Omental fat pad (tissue), 4 donors: ENCODE data around the gene PTPRC. TPM values are rescaled to one million over a fixed set of nuclear protein-coding genes. Genes with fewer than 3 reads are reported as not detected.

Experiments used
- ATAC-seq: fragments of 150-250 bp; one replicate; pipeline ENCODE4 v1.9.1; 2016; ENCODE audit warnings: mild to moderate bottlenecking, moderate library complexity; ENCODE audit not compliant: low FRiP score
- DNase-seq: peaks from one replicate; pipeline ENCODE4 v3.0.0-alpha.2; 2019; ENCODE audit warnings: low spot score
- total RNA-seq, 4 donors: library from RNA; depleted of rRNA; stranded (reverse); fragments of >200 nt; gene quantifications; one replicate each; pipeline ENCODE4 v1.1.0, GENCODE V29; 2016
- TF ChIP-seq, protein P1 (sequence below), 3 donors: fragments of 450-650 bp; IDR thresholded peaks; one replicate each; pipeline ENCODE4 v1.5.1; 2016 to 2017; ENCODE audit warnings: antibody characterized with exemption in 3 of 3, mild to moderate bottlenecking in 3 of 3, moderate library complexity in 2 of 3

The PTPRC gene
- total RNA-seq, 4 donors from 2014 or later, result 36.5 to 127 (median 67.1) TPM

DNA sequence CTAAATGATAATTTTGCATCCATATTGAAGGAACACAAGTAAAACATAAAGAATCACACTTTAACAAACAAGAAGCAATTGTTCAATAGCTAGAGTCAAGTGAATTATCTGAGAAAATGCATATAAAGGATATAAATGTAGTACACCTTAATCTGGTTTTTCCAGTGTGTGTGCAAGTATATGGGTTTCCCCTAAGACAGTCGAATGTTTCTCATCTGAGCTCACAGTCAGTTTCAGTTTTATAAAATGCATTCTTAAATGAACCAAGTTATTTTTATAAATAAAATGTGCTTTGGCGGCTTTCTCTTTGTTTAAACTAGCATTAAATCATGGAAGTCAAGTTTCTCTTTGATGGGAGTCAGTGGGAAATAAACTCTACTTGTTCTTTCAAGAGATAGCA is 125.9 kb downstream of the PTPRC start:
- DNase-seq, result no peak
- no peak for ATAC-seq
- TF ChIP-seq, protein P1, sequence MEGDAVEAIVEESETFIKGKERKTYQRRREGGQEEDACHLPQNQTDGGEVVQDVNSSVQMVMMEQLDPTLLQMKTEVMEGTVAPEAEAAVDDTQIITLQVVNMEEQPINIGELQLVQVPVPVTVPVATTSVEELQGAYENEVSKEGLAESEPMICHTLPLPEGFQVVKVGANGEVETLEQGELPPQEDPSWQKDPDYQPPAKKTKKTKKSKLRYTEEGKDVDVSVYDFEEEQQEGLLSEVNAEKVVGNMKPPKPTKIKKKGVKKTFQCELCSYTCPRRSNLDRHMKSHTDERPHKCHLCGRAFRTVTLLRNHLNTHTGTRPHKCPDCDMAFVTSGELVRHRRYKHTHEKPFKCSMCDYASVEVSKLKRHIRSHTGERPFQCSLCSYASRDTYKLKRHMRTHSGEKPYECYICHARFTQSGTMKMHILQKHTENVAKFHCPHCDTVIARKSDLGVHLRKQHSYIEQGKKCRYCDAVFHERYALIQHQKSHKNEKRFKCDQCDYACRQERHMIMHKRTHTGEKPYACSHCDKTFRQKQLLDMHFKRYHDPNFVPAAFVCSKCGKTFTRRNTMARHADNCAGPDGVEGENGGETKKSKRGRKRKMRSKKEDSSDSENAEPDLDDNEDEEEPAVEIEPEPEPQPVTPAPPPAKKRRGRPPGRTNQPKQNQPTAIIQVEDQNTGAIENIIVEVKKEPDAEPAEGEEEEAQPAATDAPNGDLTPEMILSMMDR (IDR thresholded peaks at IDR 0.05), result no peak

DNA sequence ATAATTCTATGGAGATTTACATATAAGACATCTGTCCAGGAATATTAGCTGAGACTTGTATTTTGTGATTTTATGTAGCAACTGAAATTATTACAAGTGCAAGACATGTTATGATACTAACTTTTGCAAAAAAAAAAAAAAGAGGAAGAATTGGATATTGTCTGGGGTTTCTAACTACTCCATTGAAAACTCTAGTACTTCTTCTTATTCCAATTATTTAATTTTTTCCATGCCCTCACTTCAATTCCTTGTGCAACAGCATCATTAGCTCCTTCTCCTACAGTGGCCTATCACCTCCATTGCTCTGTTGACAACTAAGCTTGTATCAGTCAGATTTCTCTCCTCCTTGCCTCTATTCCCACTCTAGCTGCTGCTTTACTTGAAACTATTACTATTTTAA is 126.6 kb downstream of the PTPRC start:
- TF ChIP-seq, protein P1 (IDR thresholded peaks at IDR 0.05), result no peak
- no peak for ATAC-seq

DNA sequence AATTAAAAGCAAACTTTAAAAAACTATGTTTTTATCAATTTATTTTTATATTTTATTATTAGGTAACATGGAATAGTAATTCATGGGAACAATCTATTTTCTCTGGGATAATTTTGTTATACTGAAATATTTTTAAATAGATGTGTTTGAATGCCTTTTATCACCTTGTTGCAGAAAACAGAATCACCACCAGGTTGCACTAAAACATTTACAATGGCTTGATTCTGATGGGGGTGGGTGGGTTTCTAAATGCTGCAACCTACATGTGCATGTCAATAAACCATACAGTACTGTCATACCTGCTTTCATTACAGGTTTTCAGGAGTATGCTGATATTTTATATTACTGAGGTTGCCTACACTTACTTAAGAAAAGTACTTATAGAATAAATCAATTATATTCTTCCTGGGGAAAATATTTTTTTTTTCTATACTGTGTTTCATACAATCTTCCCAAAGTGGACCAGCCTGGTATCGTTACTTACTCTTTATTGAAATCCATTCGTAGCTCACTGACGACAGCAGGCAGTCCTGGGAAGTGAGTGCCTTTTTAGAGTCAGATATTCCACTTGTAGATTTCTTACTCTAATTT is 132.8 kb downstream of the PTPRC start:
- ATAC-seq (no peak), DNase-seq (no peak)
- TF ChIP-seq, protein P1 (IDR thresholded peaks at IDR 0.05), result no peak

More for the DNA sequence above, 126.6 kb downstream of the PTPRC start:
- DNase-seq, result no peak

DNA sequence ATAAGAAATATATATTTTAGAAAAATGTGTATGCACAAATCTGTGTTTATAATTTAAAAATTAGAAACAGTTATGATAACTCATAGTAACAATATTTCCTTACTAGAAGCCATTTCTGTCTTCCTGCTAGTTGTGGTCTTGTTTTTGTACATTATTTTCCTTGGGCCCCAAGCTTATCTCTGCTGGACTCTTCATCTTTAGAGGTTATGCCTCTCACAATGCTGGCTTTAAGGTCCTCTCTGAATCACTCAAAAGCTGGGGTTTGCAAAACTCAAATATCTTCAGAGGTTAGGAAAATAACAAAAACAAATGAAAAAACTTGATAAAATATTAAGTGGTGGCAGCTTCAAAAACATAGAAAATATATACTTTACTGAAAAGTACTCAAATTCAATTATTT is 133.8 kb downstream of the PTPRC start:
- ATAC-seq (no peak), DNase-seq (no peak)
- TF ChIP-seq, protein P1 (IDR thresholded peaks at IDR 0.05), result no peak

DNA sequence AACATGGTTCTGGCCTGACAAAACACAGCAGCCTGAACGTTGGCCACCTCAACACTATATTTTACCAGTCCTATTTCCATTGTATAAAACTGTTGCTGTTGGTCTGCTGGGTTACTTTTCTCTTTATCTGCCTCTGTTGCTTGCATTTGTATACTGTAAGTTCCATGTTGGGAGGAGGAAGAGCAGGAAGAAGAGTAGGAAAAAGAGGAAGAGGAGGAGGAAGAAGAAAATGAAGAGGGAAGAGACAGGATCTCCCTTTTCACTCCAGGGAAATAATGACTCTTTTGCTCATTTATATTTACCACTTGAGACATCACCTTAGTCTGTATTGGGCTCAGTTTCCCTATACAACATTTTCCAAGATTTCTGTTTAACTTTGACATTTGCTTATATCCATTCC is 134.2 kb downstream of the PTPRC start:
- TF ChIP-seq, protein P1 (IDR thresholded peaks at IDR 0.05), result no peak

DNA sequence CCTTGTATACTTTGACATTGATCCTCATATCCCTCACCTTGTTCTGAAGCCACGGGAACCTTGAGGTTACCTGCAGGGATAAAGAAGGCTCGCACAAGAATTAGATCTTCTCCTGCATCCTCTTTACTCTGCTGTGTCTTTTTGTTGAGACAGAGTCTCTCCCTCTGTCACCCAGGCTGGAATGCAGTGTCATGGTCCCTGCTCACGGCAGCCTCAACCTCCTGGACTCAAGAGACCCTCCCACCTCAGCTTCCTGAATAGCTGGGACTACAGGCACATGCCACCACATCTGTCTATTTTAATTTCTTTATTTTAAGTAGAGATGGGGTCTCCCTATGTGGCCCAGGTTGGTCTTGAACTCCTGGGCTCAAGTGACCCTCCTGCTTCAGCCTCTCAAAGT is 134.7 kb downstream of the PTPRC start:
- ATAC-seq (no peak), DNase-seq (no peak)
- TF ChIP-seq, protein P1 (IDR thresholded peaks at IDR 0.05), result no peak

More for the DNA sequence above, 134.2 kb downstream of the PTPRC start:
- ATAC-seq, result no peak
- DNase-seq, result no peak

DNA sequence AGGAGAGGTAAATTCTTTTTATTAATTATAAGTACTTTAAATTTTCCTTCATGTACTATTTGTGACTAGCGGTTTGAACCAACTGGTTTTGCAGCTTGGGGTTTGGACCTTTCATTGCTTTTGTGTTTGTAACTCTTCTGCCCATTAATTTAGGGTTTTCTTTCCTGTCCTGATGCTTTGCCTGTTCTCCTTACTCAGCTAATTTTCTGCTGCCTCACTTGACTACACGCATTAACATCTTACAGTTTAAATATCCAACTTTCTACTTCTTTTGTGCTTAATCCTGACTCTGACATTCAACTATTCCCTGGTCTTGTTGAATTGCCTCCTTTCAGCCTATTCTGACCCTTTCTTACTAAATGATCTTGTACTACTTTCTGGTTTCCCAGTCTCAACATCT is 135.6 kb downstream of the PTPRC start:
- TF ChIP-seq, protein P1 (IDR thresholded peaks at IDR 0.05), result no peak
- no peak for ATAC-seq
- no peak for DNase-seq
